Heart left ventricle (tissue), 16 donors: ENCODE results near the gene OR52B2. TPM values are rescaled to one million over a fixed set of nuclear protein-coding genes. Genes with fewer than 3 reads are reported as not detected.

Experiments used
- ATAC-seq, 4 donors: fragments of 200-7000 bp; cut with Tn5 transposase; one replicate each; pipeline ENCODE4 v1.9.1; 2020 to 2022; ENCODE audit warnings: moderate library complexity in 4 of 4, mild to moderate bottlenecking in 3 of 4, moderate number of reproducible peaks in 1 of 4
- DNase-seq, 5 donors: peaks; one replicate each; pipeline ENCODE4 v3.0.0-alpha.2; 2020
- H3K27ac ChIP-seq, 12 donors: fragments of 200-600 bp; sonication (generic) in 4 of 12; one replicate each; pipeline versions ENCODE4 v1.5.0 to v1.8.0; 2016 to 2022; ENCODE audit warnings: mild to moderate bottlenecking in 2 of 12
- H3K27me3 ChIP-seq, 9 donors: fragments of 200-600 bp; sonication (generic) in 2 of 9; one replicate each; pipeline versions ENCODE4 v1.5.1 to v1.8.0; 2016 to 2022; ENCODE audit warnings: mild to moderate bottlenecking in 3 of 9
- H3K36me3 ChIP-seq, 9 donors: fragments of 200-600 bp; sonication (generic) in 2 of 9; one replicate each; pipeline versions ENCODE4 v1.5.0 to v1.8.0; 2018 to 2022; ENCODE audit warnings: mild to moderate bottlenecking in 2 of 9
- H3K4me1 ChIP-seq, 12 donors: fragments of 200-600 bp; sonication (generic) in 4 of 12; one replicate each; pipeline versions ENCODE4 v1.5.0 to v1.8.0; 2016 to 2022; ENCODE audit warnings: mild to moderate bottlenecking in 3 of 12
- H3K4me3 ChIP-seq, 12 donors: fragments of 200-600 bp; sonication (generic) in 4 of 12; one replicate each; pipeline versions ENCODE4 v1.5.0 to v1.8.0; 2017 to 2022; ENCODE audit warnings: mild to moderate bottlenecking in 9 of 12, moderate library complexity in 4 of 12
- H3K9me3 ChIP-seq, 12 donors: fragments of 200-600 bp; sonication (generic) in 4 of 12; one replicate each; pipeline versions ENCODE4 v1.5.0 to v1.8.0; 2016 to 2022; ENCODE audit warnings: mild to moderate bottlenecking in 1 of 12
- CTCF ChIP-seq, 12 donors: fragments of 200-600 bp; sonication (generic) in 4 of 12; IDR thresholded peaks; one replicate each; pipeline versions ENCODE4 v1.5.0 to v1.8.0; 2018 to 2022; ENCODE audit warnings: antibody characterized with exemption in 12 of 12, mild to moderate bottlenecking in 5 of 12
- POLR2A ChIP-seq, 2 donors: fragments of 450-650 bp; IDR thresholded peaks; one replicate each; pipeline ENCODE4 v1.6.1; 2017; ENCODE audit warnings: antibody characterized with exemption in 2 of 2, mild to moderate bottlenecking in 2 of 2, moderate library complexity in 2 of 2
- WGBS, 4 donors: extraction: QIAGEN DNeasy Blood & Tissue Kit in 2 of 4; methylation state at CpG; one replicate each; pipeline versions ENCODE4 v1.1.5 to v1.1.7; 2013 to 2018; 5-methylcytosine and 5-hydroxymethylcytosine counted together
- intact Hi-C, 10 donors: fragments of 100-400 bp; cut with DNase I; formaldehyde crosslinking; loops; one replicate each; pipeline versions ENCODE4 v1.11.1 to v1.14.2; 2022
- polyA plus RNA-seq, 2 donors: library from polyadenylated mRNA; stranded (reverse); fragments of 200-250 nt; gene quantifications; one replicate each; pipeline ENCODE4 v1.2.3, GENCODE V29; 2013
- total RNA-seq, 9 donors: library from RNA; depleted of rRNA in 2 of 9; stranded (reverse); fragments of >200 nt in 2 of 9; fragmentation: NEBNext Ultra II Directional in 3 of 9; extraction: Animal tissue kit (Norgen Biotek cat#: 25700) in 3 of 9; gene quantifications; one replicate each; pipeline versions ENCODE4 v1.1.0 to v1.2.4, GENCODE V29; 2016 to 2023
- donor health status: ischemic (EF 13 %, LVEDD 7.1; RV severe dilation, severe dysfunction).
- donor health status: healthy with polysubstance abuse.
- donor health status: DM: no; HTN: yes; CAD: no.
- donor health status: DM: no; HTN: no; CAD: no.
- donor health status: ischemic (EF 25% LVEDD 6.9; RV normal size, moderate dysfunction).
- donor health status: ischemic (EF 25% LVEDD 5.7; RV mildly dilated, moderate dysfunction).
- donor health status: healthy.
- donor health status: DM: yes; HTN: yes; CAD: no.
- donor health status: ischemic (EF 35%, LVEDD 5.7; RV mildly dilated, moderate dysfunction).
- donor health status: nonischemic (EF 11% LVEDD 7.7; RV severe dilation, severe dysfunction).
- donor health status: DM: yes; HTN: yes; CAD: no.
- donor health status: PGD.
- donor health status: ischemic (EF 29% LVEDD 5.4; RV normal size, mild dysfunction).
- donor health status: nonischemic (EF 23%, LVEDD 6.1; RV moderate dilation, normal function).

Gene OR52B2
- total and polyA plus RNA-seq, 11 donors = not detected

GRCh38 chr11:6127881-6128280, 42.2 kb downstream of the OR52B2 start:
- intact Hi-C loops = no loop called here

GRCh38 chr11:6124245-6124644, 45.9 kb downstream of the OR52B2 start:
- TF ChIP-seq CTCF (IDR thresholded peaks at IDR 0.05) (no peak), POLR2A (IDR thresholded peaks at IDR 0.05) (no peak)
- intact Hi-C loops = no loop called here
- Histone ChIP-seq H3K4me3 (no peak overlapping the region), H3K36me3 (no peaks in the 10 kb centered on the region), H3K4me1 (peaks cover 0 to 5% (median 0%) of the 10 kb centered on the region in 12 donors), H3K27me3 (no peaks in the 10 kb centered on the region), H3K27ac (no peak overlapping the region), H3K9me3 (no peaks in the 10 kb centered on the region)
- 47 to 60% (median 52%) methylated on average over 3 of the region's 3 CpGs for WGBS, 4 donors
- DNase-seq = no peak
- ATAC-seq = no peak

More at GRCh38 chr11:6127881-6128280, 42.2 kb downstream of the OR52B2 start:
- ATAC-seq = no peak
- H3K4me3 ChIP-seq = no peak overlapping the region
- H3K4me1 ChIP-seq = peaks cover 0 to 14% (median 0%) of the 10 kb centered on the region in 12 donors
- 66 to 72% (median 71%) methylated on average over 4 of the region's 4 CpGs for WGBS, 4 donors
- H3K9me3 ChIP-seq = no peaks in the 10 kb centered on the region
- TF ChIP-seq CTCF (IDR thresholded peaks at IDR 0.05) (no peak), POLR2A (IDR thresholded peaks at IDR 0.05) (no peak)
- H3K27ac ChIP-seq = no peak overlapping the region
- H3K27me3 ChIP-seq = no peaks in the 10 kb centered on the region
- no peak for DNase-seq
- no peaks in the 10 kb centered on the region for H3K36me3 ChIP-seq

Other genes starting within 250 kb of the OR52B2 start
- not detected for gene OR56A3, start 228.1 kb downstream of the OR52B2 start, total RNA-seq
- gene OR56A3, start 228.1 kb downstream of the OR52B2 start, polyA plus RNA-seq = not detected
- not detected for gene OR56A5, start 201.8 kb downstream of the OR52B2 start, total RNA-seq
- not detected for gene OR56A5, start 201.8 kb downstream of the OR52B2 start, polyA plus RNA-seq
- gene OR52L1, start 183.3 kb downstream of the OR52B2 start, total RNA-seq = not detected
- not detected for gene OR52L1, start 183.3 kb downstream of the OR52B2 start, polyA plus RNA-seq
- under 1 TPM in 1 of 9 donors, not detected in 8; 0.40 TPM for gene OR56A4, start 163.4 kb downstream of the OR52B2 start, total RNA-seq
- gene OR56A4, start 163.4 kb downstream of the OR52B2 start, polyA plus RNA-seq = not detected
- gene OR56A1, start 139.6 kb downstream of the OR52B2 start, total RNA-seq = under 1 TPM in 2 of 9 donors, not detected in 7; 0.03 to 0.06 TPM
- not detected for gene OR56A1, start 139.6 kb downstream of the OR52B2 start, polyA plus RNA-seq
- gene OR56B4, start 62.6 kb downstream of the OR52B2 start, total RNA-seq = not detected
- gene OR56B4, start 62.6 kb downstream of the OR52B2 start, polyA plus RNA-seq = not detected
- gene OR52W1, start 28.9 kb upstream of the OR52B2 start, total RNA-seq = not detected
- not detected for gene OR52W1, start 28.9 kb upstream of the OR52B2 start, polyA plus RNA-seq
- not detected for gene C11orf42, start 35.2 kb upstream of the OR52B2 start, total RNA-seq
- not detected for gene C11orf42, start 35.2 kb upstream of the OR52B2 start, polyA plus RNA-seq
- 10 to 100 TPM; 13.1 to 30.3 (median 16.3) TPM for gene FHIP1B, start 64.3 kb upstream of the OR52B2 start, total RNA-seq
- gene FHIP1B, start 64.3 kb upstream of the OR52B2 start, polyA plus RNA-seq = 10 to 100 TPM; 13.7 to 25.4 TPM
- not detected for gene CNGA4, start 68.8 kb upstream of the OR52B2 start, total RNA-seq
- under 1 TPM; 0.06 to 0.11 TPM for gene CNGA4, start 68.8 kb upstream of the OR52B2 start, polyA plus RNA-seq
- under 1 TPM in 1 of 9 donors, not detected in 8; 0.14 TPM for gene CCKBR, start 89.5 kb upstream of the OR52B2 start, total RNA-seq
- not detected for gene CCKBR, start 89.5 kb upstream of the OR52B2 start, polyA plus RNA-seq
- 100 to 1,000 TPM in 4 of 9 donors, 10 to 100 TPM in 5; 40.4 to 155 (median 86.7) TPM for gene CAVIN3, start 150.2 kb upstream of the OR52B2 start, total RNA-seq
- 100 to 1,000 TPM in 1 of 2 donors, 10 to 100 TPM in 1; 92.8 to 126 TPM for gene CAVIN3, start 150.2 kb upstream of the OR52B2 start, polyA plus RNA-seq
- gene SMPD1, start 220.1 kb upstream of the OR52B2 start, total RNA-seq = 10 to 100 TPM; 53.8 to 92.3 (median 67.8) TPM
- 10 to 100 TPM; 56.2 to 64.9 TPM for gene SMPD1, start 220.1 kb upstream of the OR52B2 start, polyA plus RNA-seq
- 100 to 1,000 TPM in 2 of 9 donors, 10 to 100 TPM in 7; 50.3 to 101 (median 83.5) TPM for gene APBB1, start 248.8 kb upstream of the OR52B2 start, total RNA-seq
- 100 to 1,000 TPM in 1 of 2 donors, 10 to 100 TPM in 1; 69.5 to 103 TPM for gene APBB1, start 248.8 kb upstream of the OR52B2 start, polyA plus RNA-seq